ENCODE results near the gene KHK.

GRCh38 chr2:27089111-27089954 lies 2.8 kb downstream of the KHK start:
- TF ChIP-seq GATA2 (IDR thresholded peaks at IDR 0.05; ENCODE audit: low read depth, low read length) (no peak), GATA3 (IDR thresholded peaks at IDR 0.05; ENCODE audit: low read depth, low read length) (no peak)
